GM18870 (cell line): ENCODE data around the gene LRP5.

Experiments
- ATAC-seq: cut with Tn5 transposase; IDR thresholded peaks from one replicate; pipeline ENCODE4 v1.9.1; 2021; ENCODE audit warnings: moderate library complexity; ENCODE audit not compliant: unreplicated experiment

The LRP5 gene

DNA sequence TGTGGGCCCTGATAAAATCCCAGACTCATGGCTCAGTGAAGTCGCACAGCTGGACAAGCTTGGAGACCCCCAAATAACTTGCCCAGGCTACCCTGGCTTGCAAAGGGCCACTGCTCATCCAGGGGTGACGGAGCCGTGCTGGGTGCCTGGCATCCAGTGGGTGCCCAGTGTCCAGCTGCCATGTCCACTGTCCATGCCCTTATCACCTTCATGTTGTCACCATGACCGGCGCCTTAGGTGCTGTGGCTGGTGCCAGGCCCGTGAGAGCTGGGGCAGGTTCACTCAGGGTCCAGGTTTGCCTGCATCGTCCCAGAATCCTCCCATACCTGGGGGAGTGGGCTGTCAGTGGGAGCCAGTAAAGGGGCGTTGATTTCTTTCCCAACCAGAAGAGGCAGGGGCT lies 57.4 kb downstream of the LRP5 start:
- no peak for ATAC-seq

DNA sequence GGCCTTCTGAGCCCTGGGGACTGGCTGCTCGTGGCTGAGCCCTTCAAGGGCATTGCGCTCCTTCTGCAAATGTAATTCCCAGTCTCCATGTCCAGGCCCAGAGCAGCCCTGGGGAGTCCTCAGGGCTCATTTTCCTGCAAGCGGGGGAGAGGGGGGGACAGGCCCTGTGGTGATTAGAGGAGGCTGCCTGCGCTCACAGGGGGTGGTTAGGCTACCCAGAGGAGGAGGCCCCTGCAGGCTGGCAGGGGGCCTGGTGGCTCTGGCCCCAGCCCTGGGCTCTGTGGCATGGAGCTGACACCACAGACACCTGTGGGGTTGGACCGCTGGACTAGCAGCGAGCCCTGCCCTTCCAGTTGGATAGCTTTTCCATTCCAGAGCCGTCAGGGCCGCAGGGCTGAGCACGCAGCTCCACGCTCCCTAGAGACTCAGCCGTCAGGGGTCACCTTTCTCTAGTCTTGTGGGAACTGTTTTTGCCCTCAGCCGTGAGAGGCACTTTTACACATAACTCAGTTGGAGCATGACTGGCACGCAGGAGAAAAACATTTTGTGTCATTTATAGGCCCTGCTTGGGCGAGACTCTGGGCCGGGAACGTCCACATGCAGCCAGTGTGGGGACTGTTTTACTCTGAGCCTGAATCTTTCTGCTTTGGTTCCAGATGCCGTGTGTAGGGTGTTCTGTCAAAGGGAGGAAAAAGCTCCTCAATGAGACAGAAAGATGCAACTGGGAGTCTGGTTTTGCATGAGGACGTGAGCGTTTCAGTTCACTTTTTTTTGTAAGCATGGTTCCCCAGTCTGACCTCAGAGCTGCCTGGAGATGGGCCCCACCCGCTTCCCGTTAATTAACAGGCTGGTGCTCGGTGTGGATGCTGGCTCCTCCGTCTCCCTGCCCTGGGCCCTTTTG lies 58.1 kb downstream of the LRP5 start:
- ATAC-seq, result peak; percentile 63

DNA sequence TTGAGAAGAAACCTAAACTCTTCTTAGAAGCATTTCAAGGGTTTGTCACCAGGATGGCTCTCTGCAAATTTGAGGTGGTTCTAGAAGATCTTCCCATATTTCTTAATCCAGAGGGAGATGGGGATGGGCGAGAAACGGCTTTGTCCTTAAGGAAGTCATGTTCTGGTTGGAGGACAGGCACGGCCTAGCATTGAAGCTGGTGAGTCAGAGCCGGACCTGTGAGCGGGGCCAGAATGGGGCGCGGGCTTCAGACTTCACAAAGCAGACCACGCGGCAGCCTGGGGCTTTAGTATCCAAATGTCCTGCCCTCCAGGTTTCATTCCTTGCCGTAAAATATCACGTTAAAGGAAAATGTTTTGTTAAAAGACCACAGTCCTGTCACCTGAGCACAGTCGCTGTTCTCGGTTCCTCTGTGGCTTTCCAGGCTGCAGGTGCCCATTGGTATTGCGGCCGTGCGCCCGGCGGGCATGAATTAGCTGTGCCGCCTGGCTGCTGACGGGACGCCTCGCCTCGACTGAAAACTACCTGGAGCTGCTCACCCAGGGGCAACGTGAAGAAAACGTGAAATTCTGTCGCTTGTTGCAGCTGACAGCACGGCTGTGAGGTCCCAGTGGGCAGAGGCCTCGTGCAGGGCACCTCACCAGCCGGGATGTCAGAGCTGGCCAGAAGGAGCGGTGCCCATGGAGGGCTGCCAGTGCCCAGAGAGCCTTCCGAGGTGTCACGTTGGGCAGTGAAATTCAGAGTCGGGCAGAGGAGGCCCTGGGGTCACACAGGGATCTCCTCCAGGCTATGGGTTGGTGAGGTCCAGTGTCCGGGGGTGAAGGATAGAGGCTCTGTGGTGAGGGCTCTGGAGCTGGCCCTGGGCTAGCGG lies 59.0 kb downstream of the LRP5 start:
- peak; percentile 11 for ATAC-seq

DNA sequence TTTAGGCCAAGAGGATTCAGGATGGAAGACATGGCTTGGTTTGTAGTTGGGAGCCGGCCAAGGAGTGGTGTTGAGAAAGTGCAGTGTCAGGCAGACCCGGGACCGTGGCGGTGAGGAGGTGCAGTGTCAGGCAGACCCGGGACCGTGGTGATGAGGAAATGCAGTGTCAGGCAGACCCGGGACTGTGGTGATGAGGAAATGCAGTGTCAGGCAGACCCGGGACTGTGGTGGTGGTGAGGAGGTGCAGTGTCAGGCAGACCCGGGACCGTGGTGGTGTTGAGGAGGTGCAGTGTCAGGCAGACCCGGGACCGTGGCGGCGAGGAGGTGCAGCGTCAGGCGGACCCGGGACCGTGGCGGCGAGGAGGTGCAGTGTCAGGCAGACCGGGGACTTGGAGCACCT lies 59.7 kb downstream of the LRP5 start:
- ATAC-seq, result no peak

DNA sequence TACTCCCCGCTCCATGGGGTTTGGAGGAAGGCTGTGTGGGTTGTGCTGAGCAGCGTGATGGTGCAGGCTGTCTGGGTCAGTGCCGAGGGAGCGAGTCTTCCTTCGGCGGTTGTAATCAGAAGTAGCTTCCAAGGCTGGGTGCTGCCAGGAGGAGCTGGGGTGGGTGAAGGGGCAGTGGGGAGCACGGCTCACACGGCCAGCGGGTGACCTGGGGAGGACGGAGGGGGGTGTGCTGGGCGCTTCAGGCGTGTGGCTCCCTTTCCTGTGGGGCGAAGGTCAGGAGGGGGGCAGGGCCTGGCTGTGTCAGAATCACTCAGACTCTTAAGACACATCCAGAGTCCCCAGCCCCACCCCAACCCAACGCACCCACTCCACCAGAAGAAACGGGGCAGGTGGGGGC lies 60.2 kb downstream of the LRP5 start:
- ATAC-seq, result no peak

DNA sequence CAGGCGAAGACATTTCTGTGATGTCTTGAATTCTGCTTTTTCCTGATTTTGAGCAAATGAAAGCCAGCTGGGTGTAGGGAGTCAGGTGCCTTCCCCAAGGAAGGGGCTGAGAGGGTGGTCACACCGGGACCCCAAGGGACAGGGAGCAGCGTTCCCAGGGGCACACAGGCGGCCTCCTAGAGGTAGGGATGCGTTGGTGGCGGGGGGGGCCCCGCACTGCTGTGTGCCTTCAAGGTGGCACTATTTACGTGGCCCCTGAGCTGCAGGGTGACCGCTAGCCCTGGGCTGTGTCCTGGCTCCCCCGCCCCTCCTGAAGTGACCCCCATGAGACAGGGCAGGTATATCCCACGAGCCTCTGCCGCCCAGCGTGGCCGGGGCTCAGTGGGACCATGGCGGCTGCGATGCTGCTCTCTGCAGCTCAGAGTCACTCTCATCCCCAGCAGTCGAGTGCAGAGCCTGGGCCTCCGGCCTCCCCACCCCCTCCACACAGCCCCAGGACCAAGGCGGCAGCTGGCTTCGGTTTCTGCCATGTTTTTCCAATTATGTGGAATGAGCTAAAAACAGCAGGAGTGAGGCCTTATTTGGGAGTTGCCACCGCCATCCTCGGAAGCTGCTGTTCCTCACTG lies 60.9 kb downstream of the LRP5 start:
- ATAC-seq, result no peak

DNA sequence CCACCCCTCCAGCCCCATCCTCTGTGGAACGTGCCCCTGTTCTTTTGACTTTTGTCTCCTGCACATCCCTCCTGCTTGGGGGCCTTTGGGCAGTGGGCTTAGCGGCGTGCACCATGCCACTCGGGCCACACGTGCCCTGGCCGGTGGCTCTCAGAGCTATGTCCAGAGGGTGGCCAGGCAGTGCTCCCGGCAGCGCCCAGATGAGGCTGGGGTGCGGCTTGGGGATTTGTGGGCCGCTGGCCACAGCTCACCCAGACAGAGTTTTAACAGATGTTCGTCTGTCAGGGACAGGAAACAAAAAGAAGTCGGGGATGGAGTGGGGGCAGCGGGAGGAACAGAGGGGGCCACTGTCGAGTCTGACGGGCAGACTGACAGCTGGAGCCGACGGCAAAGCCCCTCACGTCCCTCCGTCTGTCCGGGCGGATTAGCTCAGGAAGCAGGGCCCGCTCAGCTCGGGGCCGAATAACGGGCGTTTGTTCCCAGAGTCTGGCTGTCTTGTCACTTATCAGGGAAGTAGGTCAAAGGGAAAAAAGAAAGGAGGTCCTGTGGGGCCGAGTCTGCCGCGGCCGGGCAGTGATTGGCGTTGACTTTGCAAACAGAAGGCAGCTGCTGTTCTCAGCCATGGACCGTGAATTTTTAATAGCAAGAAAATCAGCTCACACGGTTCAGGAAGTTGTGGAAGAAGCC lies 61.6 kb downstream of the LRP5 start:
- ATAC-seq, result no peak

DNA sequence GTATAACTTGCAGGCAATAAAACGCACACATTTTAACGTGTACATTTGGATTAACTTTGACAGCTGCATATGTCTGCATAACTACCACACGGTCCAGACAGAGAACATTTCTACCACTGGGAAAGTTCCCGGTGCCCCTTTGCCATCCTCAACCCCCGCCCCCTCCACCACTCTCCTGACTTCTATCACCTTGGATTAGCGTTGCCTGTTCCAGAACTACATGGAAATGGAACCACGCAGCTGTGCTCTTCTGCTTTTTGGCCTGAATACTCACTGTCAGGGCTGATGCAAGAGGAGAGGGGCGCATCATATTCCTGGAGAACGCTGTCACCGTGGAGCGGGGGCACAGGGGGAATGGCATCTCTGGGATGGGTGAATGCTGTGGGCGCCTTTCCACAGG lies 62.1 kb downstream of the LRP5 start:
- no peak for ATAC-seq

DNA sequence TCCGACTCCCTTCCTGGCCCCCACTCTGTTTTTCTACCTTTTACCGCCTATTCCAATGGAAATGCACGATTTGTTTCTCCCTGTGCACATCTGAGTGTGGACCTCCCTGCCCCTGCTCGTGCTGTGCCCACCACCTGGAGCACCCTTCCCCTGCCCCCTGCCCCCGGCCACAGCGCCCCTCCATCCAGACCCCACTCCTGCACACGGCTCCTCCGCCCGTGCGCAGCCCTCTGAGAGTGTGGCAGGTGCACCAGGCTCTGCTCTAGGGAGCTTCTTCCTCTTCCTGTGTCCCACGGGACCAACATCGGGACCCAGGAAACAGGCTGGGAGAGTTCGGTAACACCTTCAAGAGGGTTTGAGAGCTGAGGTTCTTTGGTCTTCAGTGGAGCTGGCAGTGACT lies 62.9 kb downstream of the LRP5 start:
- ATAC-seq, result no peak

DNA sequence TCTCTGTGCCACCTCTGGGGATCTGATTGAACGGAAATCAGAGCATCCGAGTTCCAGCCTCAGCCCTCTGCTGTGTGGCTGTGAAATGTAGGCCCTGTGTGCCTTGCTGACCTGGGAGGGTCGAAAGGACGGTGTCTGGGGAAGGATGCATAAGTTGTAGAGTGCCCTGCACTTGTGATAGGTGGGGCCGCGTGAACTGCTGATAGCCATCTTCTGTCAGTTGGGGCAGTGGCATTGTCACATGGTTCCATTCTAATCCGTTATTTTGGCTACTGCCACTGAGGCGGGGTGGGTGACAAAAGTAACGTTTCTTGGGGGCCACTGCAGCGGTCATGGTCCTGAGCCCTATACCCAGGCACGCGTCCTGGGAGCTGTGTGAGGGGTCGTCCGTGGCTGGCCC lies 63.4 kb downstream of the LRP5 start:
- ATAC-seq, result no peak

DNA sequence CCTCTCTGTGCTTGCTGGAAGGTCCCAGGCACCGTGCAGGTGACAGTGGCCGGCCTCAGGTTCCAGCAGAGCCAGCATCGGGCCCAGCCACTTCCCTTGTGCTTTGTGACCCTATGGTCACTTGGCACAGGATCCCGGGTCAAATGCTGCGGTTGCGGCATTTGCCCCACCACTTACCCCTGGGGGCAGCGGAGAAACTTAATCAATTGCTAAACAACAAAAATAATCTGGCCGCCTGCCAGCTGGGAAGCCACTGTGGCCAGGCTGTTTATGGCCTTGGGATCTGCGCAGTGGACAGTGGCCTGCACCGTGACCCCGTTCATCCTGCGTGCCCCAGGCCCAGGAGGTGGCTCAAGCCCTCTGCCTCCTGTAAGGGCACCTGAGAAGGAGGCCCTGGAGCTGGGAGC lies 65.0 kb downstream of the LRP5 start:
- ATAC-seq, result no peak

DNA sequence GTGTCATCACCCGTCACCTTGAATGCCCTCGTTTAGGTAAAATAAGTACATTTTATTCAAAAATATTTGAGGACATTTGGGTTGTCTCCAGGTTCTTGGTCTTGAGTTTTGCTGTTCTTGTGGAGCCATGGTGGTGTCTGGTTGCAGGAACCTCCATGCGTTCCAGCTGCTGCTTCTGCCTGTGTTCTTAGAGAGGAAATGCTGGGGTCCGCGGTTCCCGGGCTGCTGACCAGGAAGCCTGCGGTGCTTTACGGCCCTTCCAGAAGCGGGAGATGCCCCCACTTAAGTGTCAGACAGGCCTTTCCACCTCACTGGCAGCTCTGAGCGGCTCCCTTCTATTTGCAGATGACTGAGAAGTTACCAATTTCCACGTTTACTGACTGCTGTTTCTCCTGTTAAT lies 66.8 kb downstream of the LRP5 start:
- ATAC-seq, result no peak

DNA sequence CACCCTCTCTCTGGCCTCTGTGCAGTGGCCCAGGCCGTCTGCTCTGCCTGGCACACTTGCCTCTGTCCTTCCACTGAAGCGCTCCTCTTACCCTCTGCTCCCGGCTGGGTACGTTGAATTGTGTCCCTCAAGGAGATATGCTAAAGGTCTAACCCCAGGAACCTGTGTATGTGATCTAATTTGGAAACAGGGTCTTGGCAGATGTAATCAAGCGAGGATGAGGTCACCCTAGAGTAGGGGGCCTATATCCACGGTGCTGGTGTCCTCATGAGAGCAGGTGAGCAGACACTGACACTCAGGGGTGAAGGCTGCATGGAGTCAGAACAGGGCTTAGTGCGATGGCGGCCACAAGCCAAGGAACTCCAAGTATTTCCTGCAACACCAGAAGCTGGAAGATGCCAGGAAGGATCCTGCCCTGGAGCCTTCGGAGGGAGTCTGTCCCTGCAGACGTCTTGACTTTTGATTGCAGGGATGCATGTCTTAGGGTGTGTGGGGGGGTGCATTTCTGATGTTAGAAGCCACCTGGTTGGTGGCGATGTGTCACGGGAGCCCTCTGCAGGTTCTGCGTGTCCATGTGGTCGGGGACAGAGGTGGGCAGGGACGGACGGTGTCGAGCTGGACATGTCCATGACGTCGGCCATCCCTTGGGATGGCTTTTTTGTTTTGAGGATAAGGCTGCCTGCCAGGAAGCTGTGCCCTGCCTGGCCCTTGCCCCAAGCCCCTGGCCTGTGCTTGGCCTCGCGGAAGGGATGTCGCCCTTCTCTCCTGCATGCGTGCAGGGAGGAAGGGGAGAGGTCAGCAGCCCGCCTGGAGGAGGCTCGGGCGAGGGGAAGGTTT lies 68.6 kb downstream of the LRP5 start:
- no peak for ATAC-seq

DNA sequence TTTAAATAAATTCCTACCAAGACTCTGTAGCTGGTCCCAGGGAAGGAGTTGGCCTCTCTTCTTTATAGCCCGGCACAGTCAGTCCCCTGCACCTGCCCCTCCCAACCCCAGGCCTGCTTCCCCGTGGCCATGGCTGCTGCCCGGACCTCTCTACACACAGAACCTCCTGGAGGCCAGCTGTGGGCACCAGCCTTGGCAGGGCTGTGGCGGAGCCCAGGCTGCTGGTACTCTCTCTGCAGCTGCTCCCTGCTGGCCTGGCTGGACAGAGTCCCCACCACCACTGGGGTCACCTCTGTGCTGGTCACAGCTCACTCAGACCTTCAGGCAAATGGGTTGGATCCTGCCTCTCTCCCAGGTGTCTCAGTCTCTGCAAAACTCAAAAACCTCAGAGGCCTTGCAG lies 69.3 kb downstream of the LRP5 start:
- no peak for ATAC-seq

DNA sequence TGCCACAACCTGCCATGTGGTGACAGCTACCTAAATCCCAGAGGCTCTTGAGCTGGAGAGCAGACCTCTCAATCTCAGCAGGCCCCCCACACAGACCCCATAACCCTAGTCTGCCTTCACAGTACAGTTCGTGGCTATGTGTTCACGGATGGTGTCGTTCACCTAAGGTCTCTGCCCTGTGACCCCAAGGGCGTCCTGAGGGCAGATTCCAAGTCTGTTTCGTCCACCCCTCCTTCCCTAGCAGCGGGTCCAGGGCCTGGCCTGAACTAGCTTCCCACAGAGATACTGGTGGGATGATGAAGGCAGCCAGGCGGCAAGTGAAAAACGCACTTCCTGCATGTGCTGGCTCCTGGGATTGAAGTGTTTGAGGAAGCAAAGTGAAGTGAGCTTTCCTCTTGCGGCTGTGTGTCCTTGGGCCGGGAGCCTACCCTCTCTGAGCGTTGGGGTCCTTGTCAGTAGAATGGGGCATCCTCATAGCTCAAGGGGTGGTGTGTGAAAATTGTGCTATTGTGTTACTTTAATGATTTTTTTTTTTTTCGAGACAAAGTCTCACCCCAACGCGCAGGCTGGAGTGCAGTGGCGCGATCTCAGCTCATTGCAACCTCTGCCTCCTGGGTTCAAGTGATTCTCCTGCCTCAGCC lies 70.1 kb downstream of the LRP5 start:
- no peak for ATAC-seq

DNA sequence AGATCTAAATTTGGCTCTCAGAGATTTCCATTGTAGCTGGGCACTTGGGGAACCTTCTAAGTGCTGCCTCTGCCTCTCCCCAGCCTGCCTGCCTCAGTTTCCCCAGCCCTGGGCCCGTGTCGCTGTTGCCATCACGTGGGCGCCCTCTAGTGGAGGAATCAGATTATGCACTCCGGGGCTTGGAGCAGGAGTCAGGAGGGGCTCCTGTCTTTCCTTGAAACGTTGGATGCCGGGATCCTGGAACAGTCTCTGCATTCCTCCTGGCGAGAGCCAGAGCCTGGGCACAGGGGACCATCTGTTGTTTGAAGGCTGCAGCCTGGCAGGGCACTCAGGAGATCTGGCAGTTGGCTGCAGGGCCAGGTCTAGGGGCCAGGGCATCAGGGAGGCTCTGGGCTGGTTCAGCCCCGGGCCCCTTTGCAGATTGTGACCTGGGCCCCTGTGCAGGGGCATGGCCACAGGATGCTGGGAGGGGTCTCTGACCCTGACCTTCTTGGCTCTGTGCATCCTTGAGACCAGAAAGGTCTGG lies 71.6 kb downstream of the LRP5 start:
- ATAC-seq, result no peak

DNA sequence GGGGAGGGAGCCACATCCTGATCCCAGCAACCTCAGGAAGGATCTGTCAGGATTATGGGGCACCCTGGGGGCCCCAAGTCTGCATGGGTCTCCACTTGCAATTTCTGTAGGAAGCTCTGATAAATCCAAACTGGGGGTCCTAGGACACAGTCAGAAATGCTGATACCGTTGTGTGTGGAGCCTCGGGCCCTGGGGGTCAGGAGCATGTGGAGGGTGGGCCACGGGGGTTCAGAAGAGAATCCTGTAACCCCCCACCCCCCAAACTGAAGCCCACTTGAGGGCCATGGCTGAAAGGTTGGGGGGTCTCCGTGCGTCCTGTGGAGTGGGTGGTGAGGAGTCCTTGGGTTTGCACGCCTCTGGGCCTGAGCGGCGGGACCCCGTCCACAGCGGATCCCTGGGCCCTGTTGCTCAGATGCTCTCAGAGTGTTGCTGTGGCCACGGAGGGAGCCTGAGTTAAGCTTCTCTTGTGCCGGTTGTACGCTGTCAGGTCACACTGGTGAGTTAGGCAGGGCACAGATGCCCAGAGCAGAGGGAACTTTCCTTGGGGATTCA lies 72.2 kb downstream of the LRP5 start:
- ATAC-seq, result no peak

DNA sequence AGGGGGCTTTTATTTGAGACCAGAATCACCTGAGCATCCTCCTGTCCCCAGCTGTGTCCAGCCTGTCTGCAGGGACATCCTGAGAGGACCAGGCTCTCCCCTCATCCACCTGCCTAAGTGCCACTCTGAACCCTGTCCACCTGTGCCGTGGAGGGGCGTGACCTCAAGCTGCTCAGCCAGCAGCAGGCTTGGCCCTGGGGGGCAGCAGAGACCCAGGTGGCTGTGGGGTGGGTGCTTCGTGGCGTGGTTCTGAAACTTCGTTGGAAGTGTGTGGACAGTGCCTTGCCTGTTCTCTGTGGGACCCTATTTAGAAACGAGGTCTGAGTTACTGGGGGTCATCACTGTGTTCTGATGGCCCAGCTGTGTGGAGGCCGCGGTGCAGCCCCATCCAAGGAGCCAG lies 72.7 kb downstream of the LRP5 start:
- no peak for ATAC-seq

DNA sequence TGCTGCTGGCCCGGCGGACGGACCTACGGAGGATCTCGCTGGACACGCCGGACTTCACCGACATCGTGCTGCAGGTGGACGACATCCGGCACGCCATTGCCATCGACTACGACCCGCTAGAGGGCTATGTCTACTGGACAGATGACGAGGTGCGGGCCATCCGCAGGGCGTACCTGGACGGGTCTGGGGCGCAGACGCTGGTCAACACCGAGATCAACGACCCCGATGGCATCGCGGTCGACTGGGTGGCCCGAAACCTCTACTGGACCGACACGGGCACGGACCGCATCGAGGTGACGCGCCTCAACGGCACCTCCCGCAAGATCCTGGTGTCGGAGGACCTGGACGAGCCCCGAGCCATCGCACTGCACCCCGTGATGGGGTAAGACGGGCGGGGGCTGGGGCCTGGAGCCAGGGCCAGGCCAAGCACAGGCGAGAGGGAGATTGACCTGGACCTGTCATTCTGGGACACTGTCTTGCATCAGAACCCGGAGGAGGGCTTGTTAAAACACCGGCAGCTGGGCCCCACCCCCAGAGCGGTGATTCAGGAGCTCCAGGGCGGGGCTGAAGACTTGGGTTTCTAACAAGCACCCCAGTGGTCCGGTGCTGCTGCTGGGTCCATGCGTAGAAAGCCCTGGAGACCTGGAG lies 74.1 kb downstream of the LRP5 start:
- no peak for ATAC-seq
